Left ventricle myocardium inferior (tissue), 1 donor: ENCODE results near the gene MARCHF2. TPM values are rescaled to one million over a fixed set of nuclear protein-coding genes. Genes with fewer than 3 reads are reported as not detected.
A peak's percentile ranks its signal among the peaks of the same experiment; 100 is the strongest.

Source experiments
- DNase-seq: peaks from one replicate; pipeline ENCODE4 v3.0.0-alpha.2; 2020
- H3K27ac ChIP-seq: fragments of 200-600 bp; replicated peaks from 2 replicates; pipeline ENCODE4 v1.8.0; 2021
- H3K27me3 ChIP-seq: fragments of 200-600 bp; 2 replicates; pipeline ENCODE4 v1.8.0; 2021; ENCODE audit warnings: low read depth
- H3K36me3 ChIP-seq: fragments of 200-600 bp; 2 replicates; pipeline ENCODE4 v1.8.0; 2021
- H3K4me1 ChIP-seq: fragments of 200-600 bp; 2 replicates; pipeline ENCODE4 v1.8.0; 2021
- H3K4me3 ChIP-seq: fragments of 200-600 bp; 2 replicates; pipeline ENCODE4 v1.8.0; 2021; ENCODE audit warnings: mild to moderate bottlenecking, moderate library complexity
- H3K9me3 ChIP-seq: fragments of 200-600 bp; replicated peaks from 2 replicates; pipeline ENCODE4 v1.8.0; 2021
- intact Hi-C: fragments of 100-400 bp; cut with micrococcal nuclease; formaldehyde crosslinking; loops from one replicate; pipeline ENCODE4 v1.11.0; 2022
- total RNA-seq: library from RNA; stranded (reverse); fragmentation: NEBNext Ultra II Directional; extraction: Animal tissue kit (Norgen Biotek cat#: 25700); gene quantifications from one replicate; pipeline ENCODE4 v1.2.1, GENCODE V29; 2021
- TF ChIP-seq, protein P1 (sequence below): fragments of 200-600 bp; IDR thresholded peaks from 2 replicates; pipeline ENCODE4 v1.8.0; 2021; ENCODE audit warnings: antibody characterized with exemption, mild to moderate bottlenecking, borderline replicate concordance
- donor health status: DM: no; HTN: yes; CAD: no; lungs with severe emphysema.

Gene MARCHF2
- total RNA-seq, 1 donor from 2014 or later, result 109 TPM

DNA sequence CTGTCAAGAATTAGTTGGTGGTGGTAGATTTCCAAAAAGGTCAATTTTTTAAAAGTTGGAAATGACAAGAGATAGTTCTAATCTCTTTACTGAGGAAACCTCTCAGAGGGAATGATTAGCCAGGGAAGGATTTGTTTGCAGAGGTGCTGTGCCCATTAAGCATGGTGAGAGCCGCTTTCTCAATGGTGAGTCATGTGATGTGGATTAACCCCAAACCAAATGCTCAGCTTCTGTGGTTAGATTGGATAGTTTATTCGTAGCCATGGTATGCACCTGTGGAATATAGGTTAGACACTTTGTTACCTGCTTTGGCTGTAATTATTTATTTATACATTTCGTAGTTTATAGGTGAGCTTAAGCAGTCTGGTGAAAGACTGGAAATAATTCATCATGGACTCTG lies 38.8 kb downstream of the MARCHF2 start:
- no peak for DNase-seq
- no peaks in the 10 kb centered on the region for H3K27me3 ChIP-seq
- H3K36me3 ChIP-seq, result peaks cover 29% of the 10 kb centered on the region
- peaks cover 97% of the 10 kb centered on the region for H3K4me1 ChIP-seq
- no peaks in the 10 kb centered on the region for H3K9me3 ChIP-seq
- H3K4me3 ChIP-seq, result no peak overlapping the region
- TF ChIP-seq, protein P1, sequence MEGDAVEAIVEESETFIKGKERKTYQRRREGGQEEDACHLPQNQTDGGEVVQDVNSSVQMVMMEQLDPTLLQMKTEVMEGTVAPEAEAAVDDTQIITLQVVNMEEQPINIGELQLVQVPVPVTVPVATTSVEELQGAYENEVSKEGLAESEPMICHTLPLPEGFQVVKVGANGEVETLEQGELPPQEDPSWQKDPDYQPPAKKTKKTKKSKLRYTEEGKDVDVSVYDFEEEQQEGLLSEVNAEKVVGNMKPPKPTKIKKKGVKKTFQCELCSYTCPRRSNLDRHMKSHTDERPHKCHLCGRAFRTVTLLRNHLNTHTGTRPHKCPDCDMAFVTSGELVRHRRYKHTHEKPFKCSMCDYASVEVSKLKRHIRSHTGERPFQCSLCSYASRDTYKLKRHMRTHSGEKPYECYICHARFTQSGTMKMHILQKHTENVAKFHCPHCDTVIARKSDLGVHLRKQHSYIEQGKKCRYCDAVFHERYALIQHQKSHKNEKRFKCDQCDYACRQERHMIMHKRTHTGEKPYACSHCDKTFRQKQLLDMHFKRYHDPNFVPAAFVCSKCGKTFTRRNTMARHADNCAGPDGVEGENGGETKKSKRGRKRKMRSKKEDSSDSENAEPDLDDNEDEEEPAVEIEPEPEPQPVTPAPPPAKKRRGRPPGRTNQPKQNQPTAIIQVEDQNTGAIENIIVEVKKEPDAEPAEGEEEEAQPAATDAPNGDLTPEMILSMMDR, result no peak
- no peak overlapping the region for H3K27ac ChIP-seq
- intact Hi-C loops, result no loop called here

DNA sequence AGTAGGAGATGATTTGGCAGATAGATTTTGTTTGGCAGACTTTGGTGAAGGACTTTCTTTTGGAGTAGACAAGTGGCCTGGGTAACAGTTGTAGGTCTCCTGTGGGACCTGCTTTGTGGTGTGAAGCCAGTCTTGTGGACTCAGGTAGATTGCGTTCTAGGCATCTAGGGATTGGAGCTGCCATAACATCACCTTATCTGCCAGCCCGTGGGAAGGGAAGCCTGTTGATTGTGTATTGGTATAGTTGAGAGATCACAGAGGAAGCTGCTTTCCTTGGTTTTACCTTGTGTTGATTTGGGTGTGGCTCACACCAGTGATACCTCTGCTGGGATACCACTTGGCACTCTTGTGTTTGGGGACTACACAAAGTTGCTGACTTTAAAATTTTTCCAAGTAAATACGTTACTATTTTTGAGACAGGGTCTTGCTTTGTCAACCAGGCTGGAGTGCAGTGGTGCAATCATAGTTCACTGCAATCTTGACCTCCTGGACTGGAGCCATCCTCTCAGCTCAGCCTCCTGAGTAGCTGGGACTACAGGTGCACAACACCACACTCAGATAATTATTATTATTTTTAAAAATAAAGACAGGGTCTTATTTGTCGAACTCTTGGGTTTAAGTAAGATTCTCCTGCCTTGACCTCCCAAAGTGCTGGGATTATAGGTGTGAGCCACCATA lies 39.5 kb downstream of the MARCHF2 start:
- Histone ChIP-seq H3K9me3 (no peaks in the 10 kb centered on the region), H3K4me3 (no peak overlapping the region), H3K36me3 (peaks cover 30% of the 10 kb centered on the region), H3K27me3 (no peaks in the 10 kb centered on the region), H3K27ac (peak overlapping the region; percentile 0), H3K4me1 (peaks cover 97% of the 10 kb centered on the region)
- TF ChIP-seq, protein P1, result no peak
- DNase-seq, result no peak
- intact Hi-C loops, result no loop called here

DNA sequence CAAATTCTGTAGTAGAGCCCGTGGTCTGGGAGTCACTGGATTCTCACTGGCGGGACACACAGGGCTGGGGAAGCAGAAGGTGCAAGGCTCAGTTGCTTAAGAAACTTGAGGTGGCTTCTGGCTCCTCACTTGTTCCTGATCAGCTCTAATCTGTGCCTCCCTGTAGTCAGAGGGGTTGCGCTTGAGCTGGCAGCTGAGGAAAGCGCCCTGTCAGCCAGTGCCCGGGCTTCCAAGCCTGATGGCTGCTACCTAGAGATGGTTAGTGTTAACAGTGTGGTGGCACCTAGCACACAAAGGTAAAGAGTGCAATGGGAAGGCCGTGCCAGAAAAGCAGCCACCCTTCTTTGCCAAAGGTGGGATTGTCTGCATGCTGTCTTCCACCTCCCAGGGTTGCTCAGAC lies 40.5 kb downstream of the MARCHF2 start:
- Histone ChIP-seq H3K4me1 (peaks cover 97% of the 10 kb centered on the region), H3K36me3 (peaks cover 30% of the 10 kb centered on the region), H3K27me3 (no peaks in the 10 kb centered on the region), H3K4me3 (no peak overlapping the region), H3K9me3 (no peaks in the 10 kb centered on the region), H3K27ac (no peak overlapping the region)
- TF ChIP-seq, protein P1, result no peak
- DNase-seq, result no peak
- intact Hi-C loops, result no loop called here

DNA sequence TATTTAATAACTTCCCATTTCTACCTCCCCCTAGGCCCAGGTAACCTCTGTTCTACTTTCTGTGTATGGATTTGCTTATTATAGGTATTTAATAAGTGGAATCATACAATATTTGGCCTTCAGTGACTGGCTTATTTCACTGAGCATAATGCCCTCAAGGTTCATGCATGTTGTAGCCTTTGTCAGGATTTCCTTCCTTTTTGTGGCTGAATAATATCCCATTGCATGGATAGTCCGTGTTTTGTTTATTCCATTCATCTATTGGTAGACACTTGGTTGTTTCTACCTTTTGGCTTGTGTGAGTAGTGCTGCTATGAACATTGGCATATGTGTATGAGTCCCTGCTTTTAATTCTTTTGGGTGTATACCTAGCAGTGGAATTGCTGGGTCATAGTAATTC lies 41.1 kb downstream of the MARCHF2 start:
- Histone ChIP-seq H3K4me3 (no peak overlapping the region), H3K36me3 (peaks cover 30% of the 10 kb centered on the region), H3K27me3 (no peaks in the 10 kb centered on the region), H3K27ac (no peak overlapping the region), H3K4me1 (peaks cover 97% of the 10 kb centered on the region), H3K9me3 (no peaks in the 10 kb centered on the region)
- TF ChIP-seq, protein P1, result no peak
- DNase-seq, result no peak
- intact Hi-C loops, result no loop called here

DNA sequence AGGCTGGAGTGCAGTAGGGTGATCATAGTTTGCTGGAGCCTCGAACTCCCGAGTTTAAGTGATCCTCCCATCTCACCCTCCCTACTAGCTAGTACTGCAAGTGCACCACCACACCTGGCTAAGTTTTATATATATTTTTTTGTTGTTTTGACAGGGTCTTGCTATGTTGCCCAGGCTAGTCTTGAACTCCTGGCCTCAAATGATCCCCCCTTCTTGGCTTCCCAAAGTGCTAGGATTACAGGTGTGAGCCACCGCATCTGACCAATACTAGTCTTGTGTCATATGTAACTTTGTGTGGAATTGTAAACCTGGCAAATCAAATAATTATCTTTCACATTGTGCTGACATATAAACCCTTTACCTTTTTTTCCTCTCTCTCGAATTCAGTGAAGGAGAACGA lies 41.9 kb downstream of the MARCHF2 start:
- TF ChIP-seq, protein P1, result no peak
- no peak overlapping the region for H3K27ac ChIP-seq
- peaks cover 100% of the 10 kb centered on the region for H3K4me1 ChIP-seq
- intact Hi-C loops, result no loop called here
- no peaks in the 10 kb centered on the region for H3K9me3 ChIP-seq
- no peak for DNase-seq
- no peaks in the 10 kb centered on the region for H3K27me3 ChIP-seq
- H3K4me3 ChIP-seq, result no peak overlapping the region
- H3K36me3 ChIP-seq, result peaks cover 30% of the 10 kb centered on the region
